ENCODE data around the gene PPIF.

DNA sequence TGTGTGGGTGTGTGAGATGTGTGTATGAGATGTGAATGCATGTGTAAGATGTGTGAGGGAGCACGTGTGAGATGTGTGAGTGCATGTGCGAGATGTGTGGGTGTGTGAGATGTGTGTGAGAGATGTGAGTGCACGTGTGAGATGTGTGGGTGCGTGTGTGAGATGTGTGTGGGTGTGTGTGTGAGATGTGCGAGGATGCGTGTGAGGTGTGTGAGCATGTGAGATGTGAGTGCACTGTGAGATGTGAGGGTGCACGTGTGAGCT, 31.0 kb downstream of the PPIF start:
- TF ChIP-seq, protein P1, sequence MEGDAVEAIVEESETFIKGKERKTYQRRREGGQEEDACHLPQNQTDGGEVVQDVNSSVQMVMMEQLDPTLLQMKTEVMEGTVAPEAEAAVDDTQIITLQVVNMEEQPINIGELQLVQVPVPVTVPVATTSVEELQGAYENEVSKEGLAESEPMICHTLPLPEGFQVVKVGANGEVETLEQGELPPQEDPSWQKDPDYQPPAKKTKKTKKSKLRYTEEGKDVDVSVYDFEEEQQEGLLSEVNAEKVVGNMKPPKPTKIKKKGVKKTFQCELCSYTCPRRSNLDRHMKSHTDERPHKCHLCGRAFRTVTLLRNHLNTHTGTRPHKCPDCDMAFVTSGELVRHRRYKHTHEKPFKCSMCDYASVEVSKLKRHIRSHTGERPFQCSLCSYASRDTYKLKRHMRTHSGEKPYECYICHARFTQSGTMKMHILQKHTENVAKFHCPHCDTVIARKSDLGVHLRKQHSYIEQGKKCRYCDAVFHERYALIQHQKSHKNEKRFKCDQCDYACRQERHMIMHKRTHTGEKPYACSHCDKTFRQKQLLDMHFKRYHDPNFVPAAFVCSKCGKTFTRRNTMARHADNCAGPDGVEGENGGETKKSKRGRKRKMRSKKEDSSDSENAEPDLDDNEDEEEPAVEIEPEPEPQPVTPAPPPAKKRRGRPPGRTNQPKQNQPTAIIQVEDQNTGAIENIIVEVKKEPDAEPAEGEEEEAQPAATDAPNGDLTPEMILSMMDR (IDR thresholded peaks at IDR 0.05; ENCODE audit: low read depth, low read length, missing input control): no peak
- TF ChIP-seq JUND (IDR thresholded peaks at IDR 0.05): no peak
- TF ChIP-seq RAD21 (IDR thresholded peaks at IDR 0.05): no peak
- TF ChIP-seq SP1 (IDR thresholded peaks at IDR 0.05): no peak
- TF ChIP-seq, protein P2, sequence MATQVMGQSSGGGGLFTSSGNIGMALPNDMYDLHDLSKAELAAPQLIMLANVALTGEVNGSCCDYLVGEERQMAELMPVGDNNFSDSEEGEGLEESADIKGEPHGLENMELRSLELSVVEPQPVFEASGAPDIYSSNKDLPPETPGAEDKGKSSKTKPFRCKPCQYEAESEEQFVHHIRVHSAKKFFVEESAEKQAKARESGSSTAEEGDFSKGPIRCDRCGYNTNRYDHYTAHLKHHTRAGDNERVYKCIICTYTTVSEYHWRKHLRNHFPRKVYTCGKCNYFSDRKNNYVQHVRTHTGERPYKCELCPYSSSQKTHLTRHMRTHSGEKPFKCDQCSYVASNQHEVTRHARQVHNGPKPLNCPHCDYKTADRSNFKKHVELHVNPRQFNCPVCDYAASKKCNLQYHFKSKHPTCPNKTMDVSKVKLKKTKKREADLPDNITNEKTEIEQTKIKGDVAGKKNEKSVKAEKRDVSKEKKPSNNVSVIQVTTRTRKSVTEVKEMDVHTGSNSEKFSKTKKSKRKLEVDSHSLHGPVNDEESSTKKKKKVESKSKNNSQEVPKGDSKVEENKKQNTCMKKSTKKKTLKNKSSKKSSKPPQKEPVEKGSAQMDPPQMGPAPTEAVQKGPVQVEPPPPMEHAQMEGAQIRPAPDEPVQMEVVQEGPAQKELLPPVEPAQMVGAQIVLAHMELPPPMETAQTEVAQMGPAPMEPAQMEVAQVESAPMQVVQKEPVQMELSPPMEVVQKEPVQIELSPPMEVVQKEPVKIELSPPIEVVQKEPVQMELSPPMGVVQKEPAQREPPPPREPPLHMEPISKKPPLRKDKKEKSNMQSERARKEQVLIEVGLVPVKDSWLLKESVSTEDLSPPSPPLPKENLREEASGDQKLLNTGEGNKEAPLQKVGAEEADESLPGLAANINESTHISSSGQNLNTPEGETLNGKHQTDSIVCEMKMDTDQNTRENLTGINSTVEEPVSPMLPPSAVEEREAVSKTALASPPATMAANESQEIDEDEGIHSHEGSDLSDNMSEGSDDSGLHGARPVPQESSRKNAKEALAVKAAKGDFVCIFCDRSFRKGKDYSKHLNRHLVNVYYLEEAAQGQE (IDR thresholded peaks at IDR 0.05): no peak
- no peak for TF ChIP-seq YY1 (IDR thresholded peaks at IDR 0.05)
- TF ChIP-seq, protein P3, sequence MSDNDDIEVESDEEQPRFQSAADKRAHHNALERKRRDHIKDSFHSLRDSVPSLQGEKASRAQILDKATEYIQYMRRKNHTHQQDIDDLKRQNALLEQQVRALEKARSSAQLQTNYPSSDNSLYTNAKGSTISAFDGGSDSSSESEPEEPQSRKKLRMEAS (IDR thresholded peaks at IDR 0.05): no peak
- TF ChIP-seq, protein P4, sequence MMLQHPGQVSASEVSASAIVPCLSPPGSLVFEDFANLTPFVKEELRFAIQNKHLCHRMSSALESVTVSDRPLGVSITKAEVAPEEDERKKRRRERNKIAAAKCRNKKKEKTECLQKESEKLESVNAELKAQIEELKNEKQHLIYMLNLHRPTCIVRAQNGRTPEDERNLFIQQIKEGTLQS (IDR thresholded peaks at IDR 0.05): no peak
